Duodenal mucosa (tissue), 2 donors: ENCODE data around the gene HNF4A.

Source experiments
- H3K27ac ChIP-seq: one replicate; pipeline ENCODE4 v1.7.0; 2013; ENCODE audit warnings: low read depth, low read length
- H3K27me3 ChIP-seq, 2 donors: one replicate each; pipeline ENCODE4 v1.7.0; 2013; ENCODE audit warnings: low read length in 2 of 2, control low read depth in 1 of 2; ENCODE audit not compliant: insufficient read depth in 2 of 2, control insufficient read depth in 1 of 2
- H3K36me3 ChIP-seq, 2 donors: one replicate each; pipeline ENCODE4 v1.7.0; 2013; ENCODE audit warnings: low read length in 2 of 2, control low read depth in 1 of 2; ENCODE audit not compliant: insufficient read depth in 2 of 2, control insufficient read depth in 1 of 2
- H3K4me1 ChIP-seq, 2 donors: one replicate each; pipeline ENCODE4 v1.7.0; 2013; ENCODE audit warnings: low read length in 2 of 2, control low read depth in 1 of 2; ENCODE audit not compliant: insufficient read depth in 2 of 2, control insufficient read depth in 1 of 2
- H3K4me3 ChIP-seq, 2 donors: one replicate each; pipeline ENCODE4 v1.7.0; 2013; ENCODE audit warnings: low read length in 2 of 2, low read depth in 1 of 2
- H3K9ac ChIP-seq, 2 donors: one replicate each; pipeline ENCODE4 v1.7.0; 2013; ENCODE audit warnings: low read length in 2 of 2, low read depth in 1 of 2
- H3K9me3 ChIP-seq, 2 donors: one replicate each; pipeline ENCODE4 v1.7.0; 2013; ENCODE audit warnings: low read length in 2 of 2, control low read depth in 1 of 2; ENCODE audit not compliant: control insufficient read depth in 1 of 2

The HNF4A gene

DNA sequence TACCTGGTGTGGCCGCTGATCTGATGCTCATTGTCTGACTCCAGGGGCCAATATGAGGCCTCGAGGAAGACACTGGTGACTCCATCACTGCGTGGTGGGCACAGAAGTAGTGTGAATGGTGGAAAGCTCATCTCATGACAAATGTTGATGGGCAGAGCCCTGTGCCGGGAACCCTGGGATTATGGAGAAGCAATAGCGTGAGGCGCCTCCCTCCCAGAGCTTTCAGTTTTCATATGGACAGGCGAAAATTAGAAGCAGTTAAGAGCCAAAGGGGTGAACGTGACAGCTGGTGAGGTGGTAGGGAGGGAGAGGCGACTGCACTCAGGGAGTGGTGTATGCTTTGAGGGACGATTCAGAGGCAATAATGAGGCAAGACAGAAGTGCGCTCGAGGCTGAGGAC is 80.9 kb downstream of the HNF4A start:
- no peaks in the 10 kb centered on the region for H3K36me3 ChIP-seq
- no peak overlapping the region for H3K4me3 ChIP-seq
- H3K9me3 ChIP-seq, result no peaks in the 10 kb centered on the region
- H3K27ac ChIP-seq, result peak overlapping the region; percentile 20
- H3K9ac ChIP-seq, result peak overlapping the region in 1 of 2 donors; percentile 48
- no peaks in the 10 kb centered on the region for H3K27me3 ChIP-seq
- H3K4me1 ChIP-seq, result peaks cover 16 to 36% of the 10 kb centered on the region in 2 donors

DNA sequence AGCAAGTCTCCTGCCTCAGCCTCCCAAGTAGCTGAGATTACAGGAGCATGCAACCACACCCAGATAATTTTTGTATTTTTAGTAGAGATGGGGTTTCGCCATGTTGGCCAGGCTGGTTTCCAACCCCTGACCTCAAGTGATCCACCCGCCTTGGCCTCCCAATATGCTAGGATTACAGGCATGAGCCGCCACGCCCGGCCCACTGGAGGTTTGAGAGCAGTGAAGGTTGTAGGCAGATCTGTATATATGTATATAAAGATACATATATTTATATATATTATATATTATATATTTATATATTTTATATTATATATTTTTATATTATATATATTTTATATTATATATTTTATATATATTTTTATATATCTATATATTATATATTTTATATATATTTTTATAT is 82.0 kb downstream of the HNF4A start:
- H3K9me3 ChIP-seq, result no peaks in the 10 kb centered on the region
- no peak overlapping the region for H3K4me3 ChIP-seq
- H3K9ac ChIP-seq, result no peak overlapping the region
- no peaks in the 10 kb centered on the region for H3K27me3 ChIP-seq
- peaks cover 23 to 38% of the 10 kb centered on the region in 2 donors for H3K4me1 ChIP-seq
- no peak overlapping the region for H3K27ac ChIP-seq
- H3K36me3 ChIP-seq, result no peaks in the 10 kb centered on the region

DNA sequence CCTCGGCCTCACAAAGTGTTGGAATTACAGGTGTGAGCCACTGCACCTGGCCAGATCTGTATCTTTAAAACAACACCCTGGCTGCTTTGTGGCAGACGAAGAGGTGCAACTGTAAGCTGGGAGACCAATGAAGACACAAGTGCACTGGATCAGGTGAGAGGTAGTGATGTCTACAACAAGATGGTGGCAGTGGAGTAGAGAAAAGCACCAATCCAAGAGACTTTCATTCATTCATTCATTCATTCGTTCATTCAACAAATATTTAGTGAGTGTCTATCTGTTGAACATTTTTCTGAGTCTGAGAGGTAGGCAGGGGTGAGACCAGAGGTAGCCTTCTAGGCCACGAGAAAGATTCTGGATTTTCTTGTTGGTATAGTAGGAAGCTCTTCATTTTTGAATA is 83.3 kb downstream of the HNF4A start:
- H3K4me1 ChIP-seq, result peaks cover 29 to 41% of the 10 kb centered on the region in 2 donors
- H3K9ac ChIP-seq, result no peak overlapping the region
- no peaks in the 10 kb centered on the region for H3K36me3 ChIP-seq
- no peaks in the 10 kb centered on the region for H3K9me3 ChIP-seq
- H3K27me3 ChIP-seq, result no peaks in the 10 kb centered on the region
- no peak overlapping the region for H3K27ac ChIP-seq
- H3K4me3 ChIP-seq, result no peak overlapping the region

DNA sequence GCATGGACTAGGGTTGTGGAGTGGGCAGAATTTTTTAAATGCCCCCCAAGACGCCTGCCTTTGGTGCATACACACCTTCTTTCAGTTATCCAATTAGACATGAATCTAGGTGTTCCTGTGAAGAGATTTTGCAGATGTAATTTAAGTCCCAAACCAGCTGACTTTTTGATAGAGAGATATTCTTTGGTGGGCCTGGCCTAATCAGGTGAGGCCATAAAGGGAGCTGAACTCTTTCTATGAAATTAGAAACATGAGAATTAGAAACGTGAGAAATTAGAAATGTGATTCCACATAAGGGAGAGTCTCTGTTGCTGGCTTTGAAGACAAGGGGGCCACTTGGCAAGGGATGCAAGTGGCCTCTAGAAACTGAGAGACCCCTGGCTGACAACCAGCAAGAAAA is 83.8 kb downstream of the HNF4A start:
- no peak overlapping the region for H3K4me3 ChIP-seq
- H3K36me3 ChIP-seq, result no peaks in the 10 kb centered on the region
- no peak overlapping the region for H3K27ac ChIP-seq
- no peaks in the 10 kb centered on the region for H3K9me3 ChIP-seq
- H3K27me3 ChIP-seq, result no peaks in the 10 kb centered on the region
- peaks cover 25 to 38% of the 10 kb centered on the region in 2 donors for H3K4me1 ChIP-seq
- H3K9ac ChIP-seq, result no peak overlapping the region

DNA sequence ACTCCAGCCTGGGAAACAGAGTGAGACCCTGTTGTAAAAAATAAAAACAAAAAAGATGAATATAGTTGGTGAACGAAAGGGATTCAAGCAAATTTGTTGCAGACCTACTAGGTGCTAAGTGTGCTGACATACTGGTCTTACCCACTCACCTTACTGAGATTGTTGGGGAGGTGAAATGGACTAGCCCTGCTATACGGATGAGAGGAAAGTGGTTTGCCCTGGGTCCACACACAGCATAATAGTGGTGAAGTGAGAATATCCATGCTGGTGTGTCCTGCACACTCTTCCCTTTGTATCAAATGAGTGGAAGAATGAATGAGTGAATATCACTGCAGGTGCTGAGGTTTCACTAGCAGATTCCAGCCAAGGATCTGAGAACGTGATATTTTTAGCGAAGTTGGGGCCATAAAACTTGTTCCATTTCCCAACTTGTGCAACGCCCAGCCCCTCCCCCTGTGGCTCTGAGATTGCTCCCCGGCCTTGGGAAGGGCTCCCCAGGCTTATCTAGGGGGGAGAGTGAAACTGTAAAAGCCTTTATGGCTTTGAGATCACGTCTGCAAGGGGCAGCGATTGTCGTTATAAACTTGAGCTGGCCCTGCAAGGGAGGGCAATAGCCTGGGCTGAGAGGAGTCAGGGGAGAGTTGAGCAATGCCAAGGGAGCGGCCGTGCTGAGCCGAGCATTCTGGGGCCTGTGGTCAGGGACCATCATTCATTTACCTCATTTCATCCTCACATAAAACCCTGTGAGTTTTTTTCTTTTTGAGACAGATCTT is 87.0 kb downstream of the HNF4A start:
- no peaks in the 10 kb centered on the region for H3K9me3 ChIP-seq
- H3K4me3 ChIP-seq, result no peak overlapping the region
- H3K27me3 ChIP-seq, result no peaks in the 10 kb centered on the region
- no peaks in the 10 kb centered on the region for H3K36me3 ChIP-seq
- H3K27ac ChIP-seq, result peak overlapping the region; percentile 77
- H3K9ac ChIP-seq, result peak overlapping the region; percentile 45 to 64
- H3K4me1 ChIP-seq, result peaks cover 25 to 33% of the 10 kb centered on the region in 2 donors

DNA sequence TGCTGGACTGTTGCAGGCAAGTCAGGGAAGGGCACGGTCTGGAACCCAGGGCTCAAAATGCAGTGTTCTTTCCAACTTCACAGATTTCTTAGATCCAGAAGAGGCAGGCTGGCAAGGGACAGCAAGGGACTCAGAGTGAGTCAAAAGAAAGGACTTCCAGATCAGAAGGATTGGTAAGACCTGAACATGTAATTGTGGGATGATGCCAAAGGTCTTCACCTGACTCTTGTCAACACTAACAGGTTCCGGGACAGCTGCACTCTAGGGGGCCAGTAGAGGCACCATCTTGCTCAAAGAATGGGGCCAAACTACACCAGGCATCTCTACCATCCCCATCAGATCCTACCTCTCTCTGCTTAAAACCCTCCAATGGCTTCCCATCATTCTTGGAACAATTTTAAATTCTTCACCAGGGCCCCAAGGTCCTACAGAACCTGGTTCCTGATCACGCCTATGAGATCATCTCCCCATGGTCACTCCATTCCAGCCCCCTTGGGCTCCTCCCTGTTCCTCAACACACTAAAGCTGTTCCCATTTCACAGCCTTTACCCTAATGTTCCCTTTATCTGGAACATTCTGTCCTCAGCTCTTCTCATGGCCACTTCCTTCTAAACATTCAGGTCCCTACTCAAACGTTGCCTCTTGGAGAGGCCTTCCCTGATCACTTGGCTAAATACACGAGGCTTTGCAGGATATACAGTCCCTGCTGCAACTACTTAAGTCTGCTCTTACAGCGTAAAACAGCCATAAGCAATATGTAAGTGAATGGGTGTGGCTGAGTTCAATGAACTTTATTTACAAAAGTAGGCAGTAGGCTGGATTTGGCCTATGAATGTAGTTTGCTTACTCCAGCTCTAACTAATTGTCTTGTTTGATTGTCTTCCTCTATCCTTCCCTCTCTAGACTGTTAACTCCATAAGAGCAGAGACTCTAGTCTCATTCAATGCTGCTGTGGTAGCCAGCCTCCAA is 90.5 kb downstream of the HNF4A start:
- H3K4me1 ChIP-seq, result peaks cover 43 to 51% of the 10 kb centered on the region in 2 donors
- H3K9me3 ChIP-seq, result no peaks in the 10 kb centered on the region
- H3K4me3 ChIP-seq, result no peak overlapping the region
- H3K27me3 ChIP-seq, result no peaks in the 10 kb centered on the region
- no peaks in the 10 kb centered on the region for H3K36me3 ChIP-seq
- peak overlapping the region; percentile 28 for H3K27ac ChIP-seq
- peak overlapping the region in 1 of 2 donors; percentile 19 for H3K9ac ChIP-seq

DNA sequence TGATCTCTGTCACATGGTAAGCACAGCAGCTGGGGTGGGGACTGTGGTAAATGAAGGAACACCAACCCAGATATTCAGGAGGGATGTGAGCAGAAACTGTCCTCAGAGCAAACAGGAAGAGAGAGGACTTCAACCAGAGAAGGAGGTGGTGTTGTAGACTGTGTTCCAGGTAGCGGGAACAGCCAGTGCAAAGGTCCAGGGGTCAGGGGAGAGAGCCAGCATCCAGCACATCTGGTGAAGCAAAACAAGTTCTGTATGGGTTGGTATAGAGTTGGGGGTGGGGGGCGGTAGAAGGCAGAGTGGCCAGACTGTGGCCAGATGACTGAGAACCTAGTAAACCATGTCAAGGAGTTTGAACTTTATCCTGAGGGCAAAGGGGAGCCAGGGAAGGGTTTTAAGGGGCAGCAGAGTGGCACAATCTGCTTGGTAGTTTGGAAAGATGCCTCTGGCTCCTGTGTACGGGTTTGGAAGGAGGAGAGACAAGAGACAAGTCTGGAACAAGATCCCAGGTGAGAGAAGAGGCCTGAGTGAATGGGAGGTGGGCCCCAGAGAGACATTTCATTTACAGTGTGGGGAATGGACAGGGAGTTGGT is 92.4 kb downstream of the HNF4A start:
- H3K4me3 ChIP-seq, result peak overlapping the region in 1 of 2 donors; percentile 39
- H3K27ac ChIP-seq, result no peak overlapping the region
- no peaks in the 10 kb centered on the region for H3K36me3 ChIP-seq
- peaks cover 31 to 42% of the 10 kb centered on the region in 2 donors for H3K4me1 ChIP-seq
- no peaks in the 10 kb centered on the region for H3K27me3 ChIP-seq
- no peaks in the 10 kb centered on the region for H3K9me3 ChIP-seq
- H3K9ac ChIP-seq, result peak overlapping the region in 1 of 2 donors; percentile 14

DNA sequence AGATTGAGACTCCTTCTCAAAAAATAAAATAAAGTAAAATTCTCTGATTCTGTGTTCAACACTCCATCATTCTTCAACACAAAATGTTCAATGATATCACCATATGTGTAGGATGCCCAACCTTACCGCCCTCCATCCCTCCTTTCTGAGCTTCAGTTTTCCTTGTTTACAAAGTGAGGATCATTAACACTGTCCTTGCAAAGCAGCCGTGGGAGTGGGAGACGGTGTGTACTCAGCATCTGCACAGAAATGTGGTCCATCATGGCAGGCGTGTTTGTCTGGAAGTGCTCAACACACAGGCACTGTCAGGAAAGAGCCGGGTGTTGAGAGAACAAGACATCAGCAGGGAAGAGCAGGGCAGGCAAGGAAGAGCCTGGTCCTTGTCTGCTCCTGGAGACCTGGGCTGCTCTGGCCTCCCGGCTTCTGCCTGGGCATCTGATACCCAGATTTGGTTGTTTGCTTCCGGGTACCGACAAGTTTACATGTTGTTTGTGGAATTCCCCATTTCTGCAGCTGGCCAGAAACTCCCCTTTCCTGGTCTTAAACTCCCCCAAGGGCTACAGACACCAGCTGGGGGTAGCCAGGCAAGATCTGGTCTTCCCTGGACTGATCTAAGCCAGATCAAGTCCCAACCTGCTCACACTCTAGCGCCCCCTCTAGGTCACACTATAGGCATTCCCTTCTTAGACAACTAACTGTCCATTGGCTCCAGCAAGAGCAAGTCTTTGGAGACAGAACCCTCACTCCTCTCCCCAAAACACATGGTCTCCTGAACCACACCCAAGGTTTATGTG is 93.5 kb downstream of the HNF4A start:
- Histone ChIP-seq H3K36me3 (no peaks in the 10 kb centered on the region), H3K27me3 (no peaks in the 10 kb centered on the region), H3K4me3 (peak overlapping the region in 1 of 2 donors; percentile 15), H3K9me3 (no peaks in the 10 kb centered on the region), H3K9ac (no peak overlapping the region), H3K27ac (peak overlapping the region; percentile 24), H3K4me1 (peaks cover 25 to 35% of the 10 kb centered on the region in 2 donors)

DNA sequence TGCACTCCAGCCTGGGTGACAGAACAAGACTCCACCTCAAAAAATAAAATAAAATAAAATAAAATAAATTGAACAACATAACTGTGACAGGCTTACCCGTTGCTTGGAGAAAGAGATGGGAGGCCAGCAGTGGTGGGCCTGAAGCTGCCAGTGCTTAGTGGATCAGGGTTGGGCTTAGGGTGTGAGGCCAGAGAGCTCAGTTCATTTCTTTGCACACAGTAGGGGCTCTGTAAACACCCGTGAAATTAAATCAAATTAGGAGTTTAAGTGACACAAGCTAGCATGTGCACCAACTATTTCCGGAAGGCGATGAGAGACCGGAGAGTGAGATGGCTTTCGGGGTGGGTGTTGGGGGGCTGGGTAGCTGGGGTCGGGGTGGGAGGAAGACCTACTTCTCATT is 94.4 kb downstream of the HNF4A start:
- Histone ChIP-seq H3K36me3 (no peaks in the 10 kb centered on the region), H3K9ac (no peak overlapping the region), H3K4me3 (no peak overlapping the region), H3K9me3 (no peaks in the 10 kb centered on the region), H3K4me1 (peaks cover 25 to 35% of the 10 kb centered on the region in 2 donors), H3K27ac (no peak overlapping the region), H3K27me3 (no peaks in the 10 kb centered on the region)
